ENCODE results near the gene PKD2.

The PKD2 gene

GRCh38 chr4:88078579-88078978 is 71.1 kb downstream of the PKD2 start:
- Histone ChIP-seq H3K79me2 (ENCODE audit: low read length) (no peaks in the 10 kb centered on the region), H3K4me2 (ENCODE audit: low read depth, low read length) (no peak overlapping the region), H3K36me3 (replicated peaks; ENCODE audit: insufficient read depth, low read length) (no peaks in the 10 kb centered on the region; the same call in 1 of the 2 replicates), H3K9ac (ENCODE audit: low read length) (no peak overlapping the region), H2AFZ (ENCODE audit: low read length) (no peak overlapping the region), H3K9me3 (replicated peaks; ENCODE audit: insufficient read depth, low read length) (no peaks in the 10 kb centered on the region), H3K27ac (ENCODE audit: low read length) (no peak overlapping the region), H4K20me1 (ENCODE audit: insufficient read depth, low read length) (no peaks in the 10 kb centered on the region), H3K4me3 (ENCODE audit: low read length) (no peak overlapping the region), H3F3A (ENCODE audit: insufficient read depth, low read length) (no peaks in the 10 kb centered on the region), H3K4me1 (ENCODE audit: low read length) (no peaks in the 10 kb centered on the region), H3K9me2 (replicated peaks; ENCODE audit: insufficient read depth, low read length) (no peaks in the 10 kb centered on the region), H3K27me3 (replicated peaks; ENCODE audit: insufficient read depth, low read length) (no peaks in the 10 kb centered on the region)
- no peak for DNase-seq
- TF ChIP-seq EZH2phosphoT487 (IDR thresholded peaks at IDR 0.05; ENCODE audit: low read length) (no peak), CTCF (IDR thresholded peaks at IDR 0.05; ENCODE audit: low read length) (no peak), EZH2 (optimal IDR thresholded peaks at IDR 0.05; ENCODE audit: low read depth, low read length) (no peak)

GRCh38 chr4:88080626-88081025 is 73.2 kb downstream of the PKD2 start:
- Histone ChIP-seq H3K36me3 (replicated peaks; ENCODE audit: insufficient read depth, low read length) (no peaks in the 10 kb centered on the region), H3K79me2 (ENCODE audit: low read length) (no peaks in the 10 kb centered on the region), H3K4me1 (ENCODE audit: low read length) (no peaks in the 10 kb centered on the region), H3K9me3 (replicated peaks; ENCODE audit: insufficient read depth, low read length) (no peaks in the 10 kb centered on the region), H3K9me2 (replicated peaks; ENCODE audit: insufficient read depth, low read length) (no peaks in the 10 kb centered on the region), H3F3A (ENCODE audit: insufficient read depth, low read length) (no peaks in the 10 kb centered on the region), H4K20me1 (ENCODE audit: insufficient read depth, low read length) (no peaks in the 10 kb centered on the region), H3K4me3 (ENCODE audit: low read length) (no peak overlapping the region), H3K27me3 (replicated peaks; ENCODE audit: insufficient read depth, low read length) (no peaks in the 10 kb centered on the region), H2AFZ (ENCODE audit: low read length) (no peak overlapping the region), H3K27ac (ENCODE audit: low read length) (no peak overlapping the region), H3K9ac (ENCODE audit: low read length) (no peak overlapping the region), H3K4me2 (ENCODE audit: low read depth, low read length) (no peak overlapping the region)
- no peak for TF ChIP-seq EZH2phosphoT487 (IDR thresholded peaks at IDR 0.05; ENCODE audit: low read length)
- no peak for TF ChIP-seq CTCF (IDR thresholded peaks at IDR 0.05; ENCODE audit: low read length)
- no peak for TF ChIP-seq EZH2 (optimal IDR thresholded peaks at IDR 0.05; ENCODE audit: low read depth, low read length)
- DNase-seq: no peak

GRCh38 chr4:88087004-88087403 is 79.6 kb downstream of the PKD2 start:
- Histone ChIP-seq H2AFZ (ENCODE audit: low read length) (no peak overlapping the region), H3K9me3 (replicated peaks; ENCODE audit: insufficient read depth, low read length) (no peaks in the 10 kb centered on the region), H3K27me3 (replicated peaks; ENCODE audit: insufficient read depth, low read length) (no peaks in the 10 kb centered on the region), H3K9ac (ENCODE audit: low read length) (no peak overlapping the region), H4K20me1 (ENCODE audit: insufficient read depth, low read length) (no peaks in the 10 kb centered on the region), H3K27ac (ENCODE audit: low read length) (no peak overlapping the region), H3K4me3 (ENCODE audit: low read length) (no peak overlapping the region), H3K9me2 (replicated peaks; ENCODE audit: insufficient read depth, low read length) (no peaks in the 10 kb centered on the region), H3K79me2 (ENCODE audit: low read length) (no peaks in the 10 kb centered on the region), H3F3A (ENCODE audit: insufficient read depth, low read length) (no peaks in the 10 kb centered on the region), H3K36me3 (replicated peaks; ENCODE audit: insufficient read depth, low read length) (no peaks in the 10 kb centered on the region), H3K4me1 (ENCODE audit: low read length) (peaks cover 18% of the 10 kb centered on the region), H3K4me2 (ENCODE audit: low read depth, low read length) (no peak overlapping the region)
- DNase-seq: no peak
- no peak for TF ChIP-seq EZH2 (optimal IDR thresholded peaks at IDR 0.05; ENCODE audit: low read depth, low read length)
- TF ChIP-seq EZH2phosphoT487 (IDR thresholded peaks at IDR 0.05; ENCODE audit: low read length): no peak
- TF ChIP-seq CTCF (IDR thresholded peaks at IDR 0.05; ENCODE audit: low read length): no peak

Data from MM.1S (cell line).